Measurements from ENCODE around the gene MICAL3.

Gene MICAL3

GRCh38 chr22:18069041-18069440 lies 44.7 kb upstream of the MICAL3 start:
- no peaks in the 10 kb centered on the region for H3K9me2 ChIP-seq (ENCODE audit: low read depth, low read length)
- no peaks in the 10 kb centered on the region for H3K79me2 ChIP-seq (ENCODE audit: insufficient read depth, low read length)
- no peak for TF ChIP-seq EZH2 (IDR thresholded peaks at IDR 0.05; ENCODE audit: borderline replicate concordance, low read length)
- no peaks in the 10 kb centered on the region for H3K9me3 ChIP-seq (ENCODE audit: low read length)
- H3K9ac ChIP-seq (ENCODE audit: low read length): no peak overlapping the region
- H3K4me2 ChIP-seq (ENCODE audit: low read length): no peak overlapping the region
- H3K27me3 ChIP-seq (ENCODE audit: insufficient read depth, low read length): no peaks in the 10 kb centered on the region
- no peaks in the 10 kb centered on the region for H3F3A ChIP-seq (ENCODE audit: insufficient read depth, low read length)
- peaks cover 21% of the 10 kb centered on the region for H3K4me1 ChIP-seq (ENCODE audit: insufficient read depth, low read length, severe bottlenecking)
- H4K20me1 ChIP-seq (ENCODE audit: insufficient read depth, low read length): no peaks in the 10 kb centered on the region
- no peak overlapping the region for H3K27ac ChIP-seq (ENCODE audit: low read depth, low read length, poor library complexity, severe bottlenecking)
- H2AFZ ChIP-seq (ENCODE audit: low read length): no peak overlapping the region
- H3K36me3 ChIP-seq (ENCODE audit: insufficient read depth, low read length): no peaks in the 10 kb centered on the region
- H3K4me3 ChIP-seq (ENCODE audit: low read depth, low read length, poor library complexity, severe bottlenecking): no peak overlapping the region

DNA sequence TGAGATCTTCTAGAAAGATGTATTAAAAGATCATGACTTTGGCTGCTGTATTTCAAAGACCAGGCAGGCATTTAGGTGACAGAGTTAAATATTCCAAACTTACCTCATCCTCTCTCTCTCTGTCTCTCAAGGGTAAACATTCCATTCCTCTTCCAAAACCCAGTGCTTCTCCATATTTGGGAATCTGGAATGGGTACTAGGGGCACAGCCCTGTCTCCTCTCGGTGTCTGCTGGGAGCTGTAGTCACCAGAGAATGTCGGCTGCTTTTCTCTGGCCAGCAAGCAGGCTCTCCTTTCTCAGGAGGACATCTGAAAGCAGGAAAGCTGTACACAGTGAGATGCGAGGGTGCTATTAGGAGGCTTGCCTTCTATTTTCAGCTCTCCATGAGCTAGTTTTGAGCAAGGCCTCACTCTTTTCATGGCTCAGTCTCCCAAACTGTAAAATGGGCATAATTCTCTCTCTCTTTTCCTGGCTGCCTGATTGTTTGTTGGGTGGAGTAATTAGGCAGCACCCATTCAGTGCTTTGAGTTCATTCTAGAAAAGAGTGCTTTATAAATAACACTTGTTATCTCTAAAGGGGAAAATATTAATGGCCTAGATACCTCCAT lies 44.1 kb upstream of the MICAL3 start:
- no peak overlapping the region for H3K27ac ChIP-seq (ENCODE audit: low read depth, low read length, poor library complexity, severe bottlenecking)
- no peak overlapping the region for H3K4me2 ChIP-seq (ENCODE audit: low read length)
- H3K9me2 ChIP-seq (ENCODE audit: low read depth, low read length): no peaks in the 10 kb centered on the region
- H2AFZ ChIP-seq (ENCODE audit: low read length): no peak overlapping the region
- no peak overlapping the region for H3K4me3 ChIP-seq (ENCODE audit: low read depth, low read length, poor library complexity, severe bottlenecking)
- no peaks in the 10 kb centered on the region for H3K27me3 ChIP-seq (ENCODE audit: insufficient read depth, low read length)
- TF ChIP-seq EZH2 (IDR thresholded peaks at IDR 0.05; ENCODE audit: borderline replicate concordance, low read length): no peak
- TF ChIP-seq CTCF (IDR thresholded peaks at IDR 0.05; ENCODE audit: low read length): no peak
- no peaks in the 10 kb centered on the region for H3K9me3 ChIP-seq (ENCODE audit: low read length)
- H3F3A ChIP-seq (ENCODE audit: insufficient read depth, low read length): no peaks in the 10 kb centered on the region
- no peak overlapping the region for H3K9ac ChIP-seq (ENCODE audit: low read length)
- H3K4me1 ChIP-seq (ENCODE audit: insufficient read depth, low read length, severe bottlenecking): peaks cover 21% of the 10 kb centered on the region
- H4K20me1 ChIP-seq (ENCODE audit: insufficient read depth, low read length): no peaks in the 10 kb centered on the region
- no peaks in the 10 kb centered on the region for H3K79me2 ChIP-seq (ENCODE audit: insufficient read depth, low read length)
- no peaks in the 10 kb centered on the region for H3K36me3 ChIP-seq (ENCODE audit: insufficient read depth, low read length)

DNA sequence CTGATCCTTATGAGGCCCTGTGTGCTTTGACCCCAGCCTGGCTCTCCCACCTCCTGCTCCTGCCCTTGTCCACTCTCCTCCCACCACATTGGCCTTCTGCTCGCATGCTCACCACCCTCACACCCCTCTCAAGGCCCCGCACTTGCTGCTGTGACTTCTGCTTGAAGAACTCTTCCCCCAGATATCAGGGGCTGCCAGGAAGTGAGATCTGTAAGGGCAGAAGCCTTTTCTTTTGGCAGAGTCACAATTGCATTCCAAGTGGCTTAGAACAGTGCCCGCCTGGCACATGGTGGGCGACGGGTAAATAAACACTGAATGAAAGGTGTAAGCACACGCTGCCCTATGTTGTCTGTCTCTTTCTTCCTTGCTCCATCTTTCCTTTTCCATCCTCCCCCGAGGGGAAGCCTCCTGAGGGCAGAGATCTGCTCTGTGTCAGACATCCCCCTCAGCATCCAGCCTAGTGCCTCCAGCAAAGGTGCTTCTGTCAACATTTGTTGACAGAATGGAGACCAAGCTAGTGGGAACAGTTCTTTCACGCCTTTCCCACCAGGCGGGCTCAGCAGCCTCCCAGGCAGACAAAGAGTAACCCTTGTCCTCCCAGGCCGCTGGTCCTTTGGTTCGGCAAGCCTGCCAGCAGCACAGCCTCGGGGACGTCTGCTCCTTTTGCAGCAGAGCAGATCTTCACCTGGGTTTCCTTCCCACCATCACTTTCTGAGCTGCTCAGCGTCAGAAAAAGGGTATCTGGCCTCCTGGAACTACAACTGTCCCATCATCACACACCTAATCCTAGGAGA lies 43.4 kb upstream of the MICAL3 start:
- no peaks in the 10 kb centered on the region for H3K36me3 ChIP-seq (ENCODE audit: insufficient read depth, low read length)
- TF ChIP-seq EZH2 (IDR thresholded peaks at IDR 0.05; ENCODE audit: borderline replicate concordance, low read length) (no peak), CTCF (IDR thresholded peaks at IDR 0.05; ENCODE audit: low read length) (no peak)
- no peaks in the 10 kb centered on the region for H3K9me2 ChIP-seq (ENCODE audit: low read depth, low read length)
- H4K20me1 ChIP-seq (ENCODE audit: insufficient read depth, low read length): no peaks in the 10 kb centered on the region
- no peaks in the 10 kb centered on the region for H3K9me3 ChIP-seq (ENCODE audit: low read length)
- H2AFZ ChIP-seq (ENCODE audit: low read length): no peak overlapping the region
- H3K4me1 ChIP-seq (ENCODE audit: insufficient read depth, low read length, severe bottlenecking): peaks cover 21% of the 10 kb centered on the region
- no peak overlapping the region for H3K27ac ChIP-seq (ENCODE audit: low read depth, low read length, poor library complexity, severe bottlenecking)
- H3K4me2 ChIP-seq (ENCODE audit: low read length): no peak overlapping the region
- no peaks in the 10 kb centered on the region for H3F3A ChIP-seq (ENCODE audit: insufficient read depth, low read length)
- peaks cover 3% of the 10 kb centered on the region; the same call in 1 of the 2 replicates for H3K27me3 ChIP-seq (ENCODE audit: insufficient read depth, low read length)
- H3K9ac ChIP-seq (ENCODE audit: low read length): no peak overlapping the region
- no peak overlapping the region for H3K4me3 ChIP-seq (ENCODE audit: low read depth, low read length, poor library complexity, severe bottlenecking)
- no peaks in the 10 kb centered on the region for H3K79me2 ChIP-seq (ENCODE audit: insufficient read depth, low read length)
